ENCODE results near the gene PCDHGA1. TPM values are rescaled to one million over a fixed set of nuclear protein-coding genes. Genes with fewer than 3 reads are reported as not detected.
A peak's percentile ranks its signal among the peaks of the same experiment; 100 is the strongest.

The PCDHGA1 gene
- total RNA-seq, 2 donors from 2014 or later, result 0.33 to 0.78 TPM

GRCh38 chr5:141441571-141442170 lies 111.4 kb downstream of the PCDHGA1 start:
- peaks cover 0 to 37% (median 0%) of the 10 kb centered on the region in 3 donors for H3K9me3 ChIP-seq

GRCh38 chr5:141465351-141465750 lies 135.0 kb downstream of the PCDHGA1 start:
- 91 to 98% methylated on average over 3 of the region's 3 CpGs for WGBS, 2 donors
- Histone ChIP-seq H3K27me3 (no peaks in the 10 kb centered on the region), H3K4me1 (no peaks in the 10 kb centered on the region), H3K9me3 (no peaks in the 10 kb centered on the region), H3K27ac (no peak overlapping the region), H3K36me3 (replicated peaks in 1 of 2; ENCODE audit: insufficient read depth in 1 of 2, low read depth in 2 of 2) (no peaks in the 10 kb centered on the region), H3K4me3 (no peak overlapping the region)
- ATAC-seq (no peak), DNase-seq (no peak)
- TF ChIP-seq CTCF (IDR thresholded peaks at IDR 0.05) (no peak), POLR2A (IDR thresholded peaks at IDR 0.05) (no peak)
- intact Hi-C loops (cut with DNase I), result no loop called here

More at GRCh38 chr5:141441571-141442170, 111.4 kb downstream of the PCDHGA1 start:
- no peak overlapping the region for H3K4me3 ChIP-seq
- H3K4me1 ChIP-seq, result no peaks in the 10 kb centered on the region
- no peaks in the 10 kb centered on the region for H3K27me3 ChIP-seq
- no peak for ATAC-seq
- no peak for DNase-seq
- intact Hi-C loops (cut with DNase I), result no loop called here
- H3K36me3 ChIP-seq (replicated peaks in 1 of 2; ENCODE audit: insufficient read depth in 1 of 2, low read depth in 2 of 2), result no peaks in the 10 kb centered on the region
- 42 to 57% methylated on average over 43 to 50 of the region's 50 CpGs for WGBS, 2 donors
- TF ChIP-seq POLR2A (IDR thresholded peaks at IDR 0.05), result no peak
- TF ChIP-seq CTCF (IDR thresholded peaks at IDR 0.05), result no peak
- H3K27ac ChIP-seq, result no peak overlapping the region

GRCh38 chr5:141475625-141476131 lies 145.4 kb downstream of the PCDHGA1 start, which contains the start of gene PCDHGC3:
PCDHGC3 (plus strand) TSS chr5:141475966; CDS start chr5:141476117, 151 bp downstream.
- Histone ChIP-seq H3K27me3 (no peaks in the 10 kb centered on the region), H3K9me3 (no peaks in the 10 kb centered on the region), H3K27ac (peak within 1 kb of the TSS; percentile 81 to 87 (median 84)), H3K36me3 (replicated peaks in 1 of 2; ENCODE audit: insufficient read depth in 1 of 2, low read depth in 2 of 2) (no peaks in the 10 kb centered on the region), H3K4me3 (peak within 1 kb of the TSS; percentile 23 to 33), H3K4me1 (peaks cover 29% of the 10 kb centered on the region)
- intact Hi-C loops (cut with DNase I), result no loop called here
- DNase-seq (peak; percentile 90 to 95 (median 95)), ATAC-seq (peak; percentile 99)
- 0 to 1% methylated on average over 9 to 28 of the region's 28 CpGs for WGBS, 2 donors
- TF ChIP-seq POLR2A (IDR thresholded peaks at IDR 0.05), result peak; percentile 74 to 87 (median 86)
- peak in 4 of 7 experiments; percentile 15 to 51 (median 32) for TF ChIP-seq CTCF (IDR thresholded peaks at IDR 0.05)

GRCh38 chr5:141476132-141476911 lies 146.0 kb downstream of the PCDHGA1 start:
- intact Hi-C loops (cut with DNase I), result no loop called here
- Histone ChIP-seq H3K27ac (peak overlapping the region; percentile 81 to 87 (median 84)), H3K27me3 (no peaks in the 10 kb centered on the region), H3K36me3 (replicated peaks in 1 of 2; ENCODE audit: insufficient read depth in 1 of 2, low read depth in 2 of 2) (no peaks in the 10 kb centered on the region), H3K4me1 (peaks cover 29% of the 10 kb centered on the region), H3K9me3 (no peaks in the 10 kb centered on the region), H3K4me3 (peak overlapping the region; percentile 23 to 33)
- WGBS, 2 donors, result 0 to 6% methylated on average over 12 to 58 of the region's 58 CpGs
- TF ChIP-seq POLR2A (IDR thresholded peaks at IDR 0.05), result peak in 2 of 3 donors; percentile 22 to 28
- no peak for TF ChIP-seq CTCF (IDR thresholded peaks at IDR 0.05)
- peak; percentile 47 for ATAC-seq
- peak; percentile 52 to 70 (median 58) for DNase-seq

Measured in body of pancreas (tissue), 4 donors.